ENCODE measurements around the gene CYBA.
"Not testable (repeated sequence)": the region's sequence is repeated elsewhere in the genome, so short reads cannot be mapped to it uniquely, and the experiment has no call there.

The CYBA gene

DNA sequence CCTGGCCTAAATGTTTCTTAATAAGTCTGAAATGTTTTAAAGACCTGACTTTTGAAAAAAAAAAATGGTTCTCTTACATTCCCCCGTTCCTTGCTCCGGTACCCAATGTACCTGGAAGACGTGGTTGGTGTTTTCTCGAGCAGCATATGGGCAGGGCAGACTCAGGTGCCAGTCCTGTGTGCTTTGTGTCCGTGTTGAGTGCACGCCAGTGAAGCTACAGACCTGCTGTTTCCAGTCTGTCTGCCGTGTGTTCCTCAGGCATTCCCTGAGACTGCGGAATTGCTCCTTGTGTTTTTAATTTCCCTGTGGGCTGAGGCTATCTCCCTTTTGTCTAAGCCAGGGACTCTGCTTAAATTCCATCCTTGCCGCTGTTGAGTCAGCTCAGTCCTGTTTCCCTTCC is 24.2 kb downstream of the CYBA start:
- DNase-seq, result no peak

DNA sequence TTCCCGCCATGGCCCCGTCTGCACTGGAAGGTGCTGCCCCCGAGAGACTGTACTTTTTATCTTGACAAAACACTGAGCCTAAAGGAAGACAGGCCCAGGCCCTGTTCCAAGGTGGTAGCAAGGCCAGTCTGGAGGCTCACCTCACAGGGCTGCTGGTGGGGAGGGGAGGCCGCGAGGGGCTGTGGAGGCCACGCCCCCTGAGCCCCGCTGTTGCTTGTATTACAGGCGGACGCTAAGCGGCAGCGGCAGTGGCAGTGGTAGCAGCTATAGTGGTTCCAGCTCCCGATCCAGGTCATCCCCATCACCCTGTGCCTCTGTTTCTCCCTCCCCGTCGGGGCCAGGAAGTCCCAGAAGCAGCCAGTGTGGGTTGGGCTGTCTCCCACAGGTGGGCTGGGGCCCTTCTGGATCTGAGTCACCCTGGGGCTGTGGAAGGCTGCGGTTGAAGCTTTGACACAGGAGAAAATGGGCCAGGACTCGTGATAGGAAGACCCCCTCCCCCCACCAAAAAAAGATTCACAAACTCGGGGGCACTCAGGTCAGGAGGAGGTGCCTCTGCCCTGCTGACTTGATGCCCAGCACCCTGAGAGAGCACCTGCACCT is 25.8 kb downstream of the CYBA start:
- no peak for DNase-seq

DNA sequence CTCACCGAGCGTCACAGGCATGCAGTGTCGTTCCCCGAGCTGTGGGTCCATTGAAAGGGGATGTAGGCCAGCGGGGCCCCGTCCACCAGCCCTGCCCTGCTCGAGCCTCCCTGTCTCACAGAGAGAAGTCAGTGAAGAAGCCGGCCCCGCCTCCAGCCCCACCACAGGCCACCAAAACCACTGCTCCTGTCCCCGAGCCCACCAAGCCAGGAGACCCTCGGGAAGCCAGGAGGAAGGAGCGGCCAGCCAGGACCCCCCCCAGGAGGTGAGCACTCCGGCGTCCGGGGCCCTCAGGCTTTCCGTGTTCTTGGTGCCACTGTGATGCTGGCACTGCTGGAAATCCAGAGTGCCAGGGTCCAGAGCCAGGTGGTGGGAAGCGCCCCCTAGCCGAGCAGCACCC is 26.4 kb downstream of the CYBA start:
- no peak for DNase-seq

DNA sequence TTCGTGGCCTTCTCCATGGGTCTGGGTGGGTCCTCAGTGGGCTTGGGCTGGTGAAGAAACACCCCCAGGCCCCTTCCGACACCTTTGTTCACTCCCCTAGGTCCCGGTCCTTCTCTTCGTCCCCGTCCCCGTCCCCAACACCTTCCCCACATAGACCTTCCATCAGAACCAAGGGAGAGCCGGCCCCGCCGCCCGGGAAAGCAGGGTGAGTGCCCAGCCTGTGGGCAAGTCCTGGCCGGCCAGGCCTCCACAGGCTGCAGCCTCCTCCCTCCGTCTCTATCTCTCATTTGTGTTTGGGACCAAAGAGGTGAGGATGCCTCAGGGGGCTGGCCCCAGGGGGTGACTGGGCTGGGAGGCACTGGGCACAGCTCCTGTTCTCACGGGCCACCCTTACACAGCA is 27.0 kb downstream of the CYBA start:
- no peak for DNase-seq

DNA sequence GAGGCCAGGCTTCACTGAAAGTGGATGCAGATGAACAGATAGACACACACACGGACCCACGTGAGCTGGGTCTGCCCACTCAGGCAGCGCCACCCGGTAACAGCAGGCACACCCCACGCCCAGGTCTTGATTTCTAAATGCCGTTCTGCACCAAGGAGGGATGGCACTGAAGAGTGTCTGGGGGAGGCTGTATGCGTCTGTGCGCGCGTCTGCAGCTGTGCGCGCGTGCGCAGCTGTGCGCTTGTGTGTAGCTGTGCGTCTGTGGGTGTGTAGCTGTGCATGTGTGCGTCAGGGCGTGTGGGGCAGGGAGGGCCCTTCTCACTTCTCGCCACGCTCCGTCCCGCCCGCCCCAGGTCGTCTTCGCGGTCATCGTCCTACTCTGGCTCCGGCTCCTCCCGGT is 28.0 kb downstream of the CYBA start:
- DNase-seq, result no peak

DNA sequence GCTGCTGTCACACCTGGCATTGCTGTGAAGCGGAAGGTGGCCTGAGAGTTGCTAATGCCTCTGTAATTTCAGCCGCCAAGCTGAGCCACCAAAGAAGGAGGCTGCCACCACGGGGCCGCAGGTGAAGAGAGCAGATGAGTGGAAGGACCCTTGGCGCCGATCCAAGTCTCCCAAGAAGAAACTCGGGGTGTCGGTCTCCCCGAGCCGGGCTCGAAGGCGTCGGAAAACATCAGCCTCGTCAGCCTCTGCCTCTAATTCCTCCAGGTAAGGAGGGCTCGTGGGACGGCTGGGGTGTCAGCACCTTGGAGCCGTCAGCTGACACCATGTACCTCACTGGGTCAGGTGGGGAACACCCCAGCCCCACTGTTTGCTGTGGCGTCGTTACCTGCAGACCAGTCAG is 28.7 kb downstream of the CYBA start:
- DNase-seq, result no peak

DNA sequence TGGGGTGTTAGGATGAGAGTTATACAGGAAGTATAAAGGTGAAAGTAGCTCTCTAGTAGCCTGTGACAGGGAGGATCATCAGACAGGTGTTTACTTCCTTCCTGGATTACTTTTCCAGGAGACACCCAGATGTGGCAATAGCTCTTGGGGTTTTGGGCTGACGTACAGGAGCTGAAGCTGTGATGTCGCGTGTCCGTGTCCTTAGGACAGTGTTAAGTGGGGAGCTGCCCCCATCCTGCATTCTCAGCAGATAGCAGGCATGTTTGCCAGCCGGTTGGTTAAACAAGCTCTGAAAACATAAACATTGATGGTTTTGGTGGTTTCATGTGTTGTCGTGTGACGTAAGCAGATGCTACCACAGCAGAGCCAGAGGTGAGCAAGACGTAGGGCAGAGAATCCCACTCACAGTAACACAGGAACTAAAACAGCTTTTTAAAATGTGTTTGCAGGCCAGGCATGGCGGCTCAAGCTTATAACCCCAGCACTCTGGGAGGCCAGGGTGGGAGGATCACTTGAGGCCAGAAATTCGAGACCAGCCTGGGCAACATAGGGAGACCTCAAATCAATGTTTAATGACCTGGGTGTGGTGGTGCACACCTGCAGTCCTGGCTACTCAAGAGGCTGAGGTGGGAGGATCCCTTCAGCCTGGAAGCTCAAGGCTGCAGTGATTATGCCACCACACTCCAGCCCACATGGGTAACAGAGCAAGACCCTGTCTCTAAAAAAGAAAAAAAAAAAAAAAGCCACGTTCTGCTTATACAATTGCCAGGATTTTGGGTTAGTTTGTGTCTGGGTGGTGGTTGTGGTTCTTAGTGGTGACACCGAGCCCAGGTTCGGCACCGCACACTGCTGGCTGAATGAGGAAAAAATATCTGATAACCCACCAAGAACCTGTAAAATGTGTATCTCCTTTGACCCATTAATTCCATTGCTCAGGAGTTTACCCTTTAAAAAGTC is 30.7 kb downstream of the CYBA start:
- DNase-seq, result no peak

DNA sequence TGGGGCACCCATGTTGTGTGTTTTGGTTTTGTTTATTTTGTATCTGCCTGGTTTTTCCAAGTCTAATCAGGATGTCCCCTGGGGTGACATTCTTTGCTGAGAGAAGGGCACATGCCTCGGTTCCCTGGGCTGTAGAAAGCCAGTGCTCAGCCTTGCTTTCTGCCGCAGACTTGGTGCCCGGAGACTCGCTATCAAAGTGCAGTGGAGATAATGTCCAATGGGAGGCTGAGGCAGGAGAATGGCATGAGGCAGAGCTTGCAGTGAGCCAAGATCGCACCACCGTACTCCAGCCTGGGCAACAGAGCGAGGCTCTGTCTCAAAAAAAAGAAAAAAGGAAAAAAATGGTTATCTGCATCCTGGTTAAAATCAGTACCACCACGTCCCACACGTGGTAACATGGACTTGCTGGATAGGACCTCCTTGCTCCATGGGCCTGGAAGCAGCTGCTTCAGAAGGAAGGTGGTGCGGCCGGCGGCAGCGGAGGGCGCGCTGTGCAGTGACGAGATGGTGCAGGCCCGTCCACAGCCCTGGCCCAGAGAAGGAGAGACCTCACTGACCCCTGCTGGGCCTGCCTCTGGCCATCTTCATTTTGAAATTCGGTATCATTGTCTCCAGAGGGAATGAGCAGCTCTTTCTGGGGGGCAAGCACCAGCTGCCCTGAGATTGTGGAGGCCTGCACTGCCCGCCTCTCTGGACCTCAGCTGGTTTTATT is 31.7 kb downstream of the CYBA start:
- DNase-seq, result no peak

DNA sequence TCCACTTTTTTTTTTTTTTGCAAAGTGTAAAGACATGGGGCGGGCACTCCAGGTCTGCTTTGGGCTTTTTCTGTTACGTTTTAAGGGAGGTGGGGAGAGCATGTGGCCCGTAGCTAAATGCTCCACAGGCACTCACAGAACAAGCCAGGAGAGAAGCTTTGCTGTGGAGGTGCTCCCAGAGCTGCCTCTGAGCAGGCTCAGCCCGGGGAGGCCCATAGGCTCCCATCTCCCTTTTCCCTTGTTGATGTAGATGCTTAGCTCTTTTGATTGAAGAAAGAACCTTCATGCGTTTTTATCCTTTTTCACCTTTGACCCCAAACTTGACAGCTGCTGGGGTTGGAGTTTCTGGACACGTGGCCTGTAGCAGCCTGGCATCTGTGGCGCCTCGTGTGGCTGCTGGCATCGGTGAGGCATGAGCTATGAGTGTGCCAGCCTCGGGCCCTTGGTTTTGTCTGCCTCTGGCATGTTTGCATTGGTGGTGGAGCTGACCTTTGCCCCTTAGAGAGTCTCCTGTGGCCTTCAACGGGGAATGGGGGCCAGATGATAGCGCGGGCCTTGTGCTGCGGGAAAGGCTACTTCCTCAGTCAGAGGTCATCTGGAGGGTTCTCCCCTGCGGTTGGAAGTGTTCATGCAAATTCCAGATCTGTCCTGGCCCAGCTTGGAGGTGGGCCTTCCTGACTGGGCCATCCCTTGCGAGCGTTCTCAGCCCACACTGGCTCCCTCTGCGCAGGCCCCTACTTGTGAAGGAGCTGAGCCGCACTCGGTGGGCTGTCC is 32.5 kb downstream of the CYBA start:
- no peak for DNase-seq

DNA sequence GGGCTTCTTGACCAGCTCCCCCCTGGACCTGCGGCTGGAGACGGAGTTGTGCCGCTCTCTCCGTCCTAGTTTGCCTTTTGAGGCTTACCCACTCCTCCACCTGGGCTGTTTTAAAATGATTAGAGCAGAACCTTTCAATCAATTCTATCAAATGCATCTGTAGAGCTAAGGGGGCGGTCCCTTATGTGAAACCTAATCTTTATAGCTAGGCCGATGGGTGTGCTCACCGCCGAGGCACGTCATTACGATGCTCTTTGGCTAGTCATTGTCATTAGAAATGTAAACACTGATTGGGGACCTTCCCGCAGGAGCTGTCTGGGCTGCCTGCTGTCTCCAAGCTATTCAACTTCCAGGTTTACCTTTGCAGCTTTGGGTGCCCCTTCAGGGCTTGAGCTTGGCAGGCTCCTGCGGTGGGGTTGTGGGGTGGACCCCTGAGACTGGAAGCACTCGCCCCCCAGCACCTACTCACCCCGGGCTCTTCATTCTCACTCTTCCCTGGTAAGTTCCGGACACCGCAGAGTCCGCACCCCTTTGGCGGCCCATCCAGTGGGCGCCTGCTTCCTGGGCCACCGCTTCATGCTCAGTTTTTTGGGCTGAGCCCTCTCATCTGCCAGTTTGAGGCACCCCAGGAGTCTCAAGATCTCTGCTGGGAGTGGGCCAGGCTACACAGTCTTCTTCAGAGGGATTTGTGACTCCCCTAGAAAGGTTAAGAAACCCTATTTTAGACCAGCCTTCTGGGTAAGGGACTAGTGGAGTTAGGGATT is 33.4 kb downstream of the CYBA start:
- no peak for DNase-seq

DNA sequence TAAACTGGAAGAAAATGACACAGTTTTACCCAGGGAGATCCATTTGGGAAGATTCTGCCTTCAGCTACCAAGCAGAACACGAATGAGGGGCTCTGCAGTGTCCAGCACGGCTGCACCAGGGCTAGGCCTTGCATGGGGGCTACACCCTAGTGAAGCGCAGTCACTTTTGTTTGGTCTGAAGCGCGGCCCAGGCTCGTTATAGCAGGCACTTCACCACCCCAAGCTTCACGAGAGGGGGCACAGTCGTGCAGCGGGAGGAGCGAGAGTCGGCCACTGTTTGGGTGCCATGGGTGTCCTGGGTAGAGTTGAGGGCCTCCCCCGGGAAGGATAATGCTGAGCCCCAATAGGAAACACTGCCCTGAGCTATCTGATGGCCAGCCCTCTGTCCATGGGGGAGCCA is 34.1 kb downstream of the CYBA start:
- no peak for DNase-seq

DNA sequence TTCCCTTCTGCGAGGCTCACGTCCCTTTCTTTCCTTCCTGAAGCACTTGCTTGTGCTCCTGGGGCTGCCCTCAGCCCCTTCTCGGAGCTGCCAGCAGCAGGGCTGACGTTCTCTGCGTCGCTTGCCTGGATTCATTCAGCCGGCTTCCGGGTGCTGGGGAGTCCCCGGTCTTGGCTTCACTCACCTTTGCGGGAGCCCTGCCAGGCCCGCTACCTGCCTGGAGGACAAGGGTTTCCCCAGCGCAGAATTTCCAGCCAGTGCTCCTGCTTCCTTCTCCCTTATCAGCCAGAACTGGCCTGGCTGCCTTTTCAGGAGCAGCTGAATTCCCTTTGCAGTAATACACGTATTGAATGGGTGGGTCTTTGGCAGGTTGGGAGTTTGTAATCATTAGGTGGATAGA is 34.5 kb downstream of the CYBA start:
- DNase-seq, result no peak

DNA sequence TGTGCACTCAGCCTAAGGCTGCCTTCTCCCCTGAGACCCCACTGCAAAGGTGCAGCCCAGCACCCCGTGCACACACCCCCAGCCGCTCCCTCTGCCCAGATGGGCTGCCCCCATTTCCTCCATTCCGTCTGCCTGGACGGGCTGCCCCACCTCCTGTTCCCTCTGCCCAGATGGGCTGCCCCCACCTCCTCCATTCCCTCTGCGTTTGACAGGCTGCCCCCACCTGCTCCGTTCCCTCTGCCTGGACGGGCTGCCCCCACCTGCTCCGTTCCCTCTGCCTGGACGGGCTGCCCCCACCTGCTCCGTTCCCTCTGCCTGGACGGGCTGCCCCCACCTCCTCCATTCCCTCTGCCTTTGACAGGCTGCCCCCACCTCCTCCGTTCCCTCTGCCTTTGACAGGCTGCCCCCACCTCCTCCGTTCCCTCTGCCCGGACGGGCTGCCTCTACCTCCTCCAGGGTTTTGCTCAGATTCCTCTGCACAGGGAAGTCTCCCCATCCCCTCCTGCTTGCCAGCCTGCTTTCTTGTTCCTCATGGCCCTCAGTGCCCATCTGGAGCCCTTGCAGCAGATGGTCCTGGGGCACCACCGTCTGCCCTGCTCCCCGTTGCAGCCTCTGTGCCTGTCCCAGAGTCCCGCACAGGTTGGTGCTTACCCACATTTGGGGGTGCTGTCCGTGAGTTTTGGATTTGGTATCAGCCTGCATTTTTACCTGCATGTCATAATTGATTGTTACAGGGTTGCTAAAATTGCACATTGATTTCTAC is 35.9 kb downstream of the CYBA start:
- DNase-seq, result no peak

DNA sequence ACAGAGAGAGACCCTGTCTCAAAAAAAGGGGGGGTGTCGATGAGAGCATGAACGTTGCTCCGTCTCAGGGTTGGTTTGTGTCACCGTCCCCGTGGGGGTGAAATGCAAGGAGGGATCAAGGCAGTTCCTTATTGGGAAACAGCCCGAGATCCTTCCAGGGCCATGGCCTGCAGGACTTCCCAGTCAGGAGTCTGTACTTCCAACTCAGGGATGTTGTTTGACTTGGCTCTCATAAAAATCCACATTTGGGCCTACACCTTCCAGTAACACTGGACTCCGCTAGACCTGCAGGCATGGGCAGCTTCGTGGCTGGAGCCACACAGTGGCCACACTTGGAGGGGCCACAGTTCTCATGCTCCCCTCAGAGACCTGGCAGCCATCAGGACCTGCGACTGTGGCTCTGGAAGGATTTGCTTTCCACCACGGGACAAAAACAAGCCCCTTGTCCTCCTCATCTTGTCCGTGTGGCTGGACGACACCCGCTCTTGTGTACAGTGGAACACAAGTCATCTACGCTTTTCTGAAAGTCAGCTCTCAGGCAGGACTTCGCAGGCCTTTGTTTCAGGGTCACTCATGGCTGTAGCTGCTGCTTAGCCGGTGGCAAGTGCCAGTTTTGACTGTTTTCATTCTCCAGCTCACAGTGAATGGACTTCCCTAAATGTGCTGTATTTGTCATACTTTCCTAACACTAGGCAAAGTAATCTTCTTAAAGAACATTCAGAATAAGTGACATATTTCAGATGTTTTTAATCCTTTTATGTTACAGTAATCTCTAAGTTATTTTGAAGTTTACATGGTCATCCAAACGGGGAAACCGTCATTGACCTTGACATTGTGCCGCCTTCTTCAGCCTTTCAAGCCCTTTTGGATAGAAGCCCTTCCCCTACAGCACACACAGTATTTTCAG is 36.7 kb downstream of the CYBA start:
- no peak for DNase-seq

DNA sequence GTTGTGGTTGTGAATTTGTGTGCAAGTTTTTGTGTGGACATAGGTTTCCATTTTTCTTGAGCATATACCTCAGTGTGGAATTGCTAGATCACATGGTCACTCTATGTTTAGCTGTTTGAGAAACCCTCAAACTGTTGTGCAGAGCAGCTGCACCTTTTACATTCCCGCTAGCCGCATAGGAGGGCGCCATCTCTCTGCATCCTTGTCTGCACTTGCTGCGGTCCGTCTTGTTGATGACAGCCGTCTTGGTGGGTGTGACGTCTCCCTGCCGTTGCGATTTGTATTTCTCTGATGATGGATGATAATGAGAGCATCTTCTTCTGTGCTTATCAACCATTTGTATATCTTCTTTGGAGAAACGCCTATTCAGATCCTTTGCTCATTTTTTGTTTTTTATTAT is 37.6 kb downstream of the CYBA start:
- DNase-seq, result no peak

DNA sequence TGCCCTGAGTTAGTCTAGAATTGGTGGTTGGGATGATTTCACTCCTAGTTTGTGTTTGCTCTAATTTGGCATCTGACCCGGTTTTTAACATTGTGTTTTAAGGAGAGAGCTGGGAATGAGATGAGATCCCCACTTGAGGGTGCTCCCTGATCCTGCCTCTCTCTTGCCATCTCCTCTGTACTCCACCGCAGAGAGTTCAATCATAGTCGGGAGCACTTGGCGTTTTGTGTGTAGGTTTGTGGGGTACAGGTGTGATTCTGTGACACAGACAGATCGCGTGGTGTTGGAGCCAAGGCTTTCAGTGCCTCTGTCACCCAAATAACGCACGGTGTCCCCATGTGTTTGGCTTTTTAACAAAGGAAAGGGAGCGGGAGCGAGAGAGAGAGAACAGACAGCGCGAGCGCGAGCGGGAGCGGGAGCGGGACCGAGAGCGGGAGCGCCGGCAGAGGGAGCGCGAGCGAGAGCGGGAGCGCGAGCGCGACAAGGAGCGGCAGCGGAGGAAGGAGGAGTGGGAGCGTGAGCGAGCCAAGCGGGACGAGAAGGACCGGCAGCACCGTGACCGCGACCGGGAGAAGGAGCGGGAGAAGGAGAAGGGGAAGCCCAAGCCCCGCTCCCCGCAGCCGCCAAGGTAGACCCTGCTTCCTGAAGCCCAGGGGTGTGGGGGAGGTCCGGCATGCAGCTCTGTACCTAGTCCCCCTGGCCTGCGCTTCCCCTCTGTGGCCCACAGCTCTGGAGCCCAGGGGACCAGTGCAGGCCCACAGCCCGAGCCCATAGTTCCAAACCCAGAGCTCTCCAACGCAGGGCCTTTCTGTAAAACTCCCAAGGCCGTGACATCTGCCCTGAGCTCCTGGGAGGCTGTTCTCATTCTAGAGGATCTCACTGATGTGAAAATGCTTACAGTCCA is 39.7 kb downstream of the CYBA start:
- DNase-seq, result no peak

DNA sequence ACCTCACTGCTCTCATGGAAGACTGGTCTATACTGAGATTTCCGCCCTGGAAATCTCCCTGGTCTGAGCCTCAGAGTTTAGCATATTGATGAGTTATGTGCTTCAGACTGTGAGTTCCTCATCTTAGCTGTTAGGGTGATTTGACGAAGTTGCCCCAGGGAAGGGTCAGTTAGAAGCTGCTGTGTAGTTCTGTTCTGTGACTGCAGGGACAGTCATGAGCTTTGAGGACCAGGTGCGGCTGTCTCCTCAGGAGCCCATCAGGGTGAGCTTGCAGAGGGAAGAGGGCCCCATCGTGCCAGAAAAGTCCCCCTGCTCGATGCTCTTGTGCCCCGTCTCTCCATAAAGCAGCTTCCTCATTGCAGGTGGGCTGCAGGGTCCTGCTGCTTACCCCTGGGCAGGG is 40.8 kb downstream of the CYBA start:
- no peak for DNase-seq

DNA sequence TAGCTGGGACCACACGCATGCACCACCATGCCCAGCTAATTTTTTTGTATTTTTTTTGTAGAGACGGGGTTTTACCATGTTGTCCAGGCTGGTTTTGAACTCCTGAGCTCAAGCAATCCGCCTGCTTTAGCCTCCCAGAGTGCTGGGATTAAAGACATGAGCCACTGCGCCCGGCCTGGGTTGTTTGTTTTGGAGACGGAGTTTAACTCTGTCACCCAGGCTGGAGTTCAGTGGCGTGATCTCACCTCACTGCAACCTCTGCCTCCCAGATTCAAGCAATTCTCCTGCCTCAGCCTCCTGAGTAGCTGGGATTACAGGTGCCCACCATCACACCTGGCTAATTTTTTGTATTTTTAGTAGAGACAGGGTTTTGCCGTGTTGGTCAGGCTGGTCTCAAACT is 41.4 kb downstream of the CYBA start:
- not testable (repeated sequence) for DNase-seq

DNA sequence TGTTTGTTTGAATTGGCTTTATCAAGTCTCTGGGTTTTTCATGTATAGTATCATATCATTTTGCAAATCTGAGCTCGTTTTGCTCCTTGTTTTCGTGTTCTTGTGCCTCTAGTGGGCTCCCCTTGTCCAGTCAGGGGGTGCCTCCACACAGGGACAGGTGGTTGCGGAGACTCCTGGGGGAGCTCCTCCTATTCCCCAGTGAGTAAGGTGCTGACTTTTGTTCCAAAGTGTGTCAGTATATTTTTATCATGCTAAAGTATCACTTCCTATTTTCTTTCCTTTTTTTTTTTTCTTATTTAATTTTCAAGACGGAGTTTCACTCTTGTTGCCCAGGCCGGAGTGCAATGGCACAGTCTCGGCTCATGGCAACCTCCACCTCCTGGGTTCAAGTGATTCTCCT is 42.8 kb downstream of the CYBA start:
- no peak for DNase-seq
